ENCODE data around the gene CSRNP2. TPM values are rescaled to one million over a fixed set of nuclear protein-coding genes. Genes with fewer than 3 reads are reported as not detected.
A peak's percentile ranks its signal among the peaks of the same experiment; 100 is the strongest.

CSRNP2 gene
- total and polyA plus RNA-seq, 5 donors, result 13.2 to 24.9 (median 18.5) TPM

DNA sequence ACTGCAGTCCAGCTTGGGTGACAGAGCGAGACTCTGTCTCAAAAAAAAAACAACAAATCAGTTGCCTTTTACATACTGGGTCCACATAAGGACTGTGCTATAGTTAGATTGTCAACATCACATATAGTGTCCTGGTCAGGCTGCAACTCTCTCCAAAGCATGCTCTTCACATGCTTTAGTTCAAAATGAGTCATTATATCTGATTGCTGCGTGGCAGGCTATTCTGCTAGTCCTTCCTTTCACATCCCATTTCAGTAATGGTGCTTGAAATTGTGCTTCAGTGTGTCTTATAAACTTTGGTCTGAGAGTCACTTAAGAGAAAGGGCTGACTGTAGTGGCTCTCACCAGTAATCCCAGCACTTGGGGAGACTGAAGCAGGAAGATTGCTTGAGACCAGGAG, 28.3 kb downstream of the CSRNP2 start:
- H3K27me3 ChIP-seq (ENCODE audit: control insufficient read depth, insufficient read depth), result no peaks in the 10 kb centered on the region
- H3K4me1 ChIP-seq (ENCODE audit: control insufficient read depth, insufficient read depth, low read length), result no peaks in the 10 kb centered on the region
- ATAC-seq (no peak), DNase-seq (no peak)
- H3K4me3 ChIP-seq (ENCODE audit: low read length), result no peak overlapping the region
- intact Hi-C loops (cut with DNase I), result no loop called here
- no peaks in the 10 kb centered on the region for H3K9me3 ChIP-seq (ENCODE audit: control insufficient read depth, low read length)
- no peak overlapping the region for H3K27ac ChIP-seq (ENCODE audit: low read length)
- WGBS, result 90% methylated on average over 2 of the region's 2 CpGs

DNA sequence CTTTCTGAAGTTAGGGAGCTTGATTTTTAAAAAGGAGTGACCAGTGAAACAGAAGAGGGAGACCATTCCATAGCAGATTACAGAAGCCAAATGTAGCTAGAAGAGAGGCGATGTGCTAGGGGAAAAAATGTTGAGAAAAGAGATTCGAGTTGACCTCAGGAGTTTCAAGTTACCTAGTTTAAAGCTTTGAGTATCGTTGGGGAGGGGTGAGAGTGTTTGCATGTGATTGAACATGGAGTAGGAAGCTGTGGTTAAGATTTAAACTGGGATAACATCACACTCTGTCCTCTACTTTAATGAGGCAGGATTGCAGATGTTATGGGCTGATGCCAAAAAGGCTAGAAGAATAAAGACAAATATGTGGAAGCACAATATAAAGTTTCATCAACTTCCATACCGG, 31.6 kb downstream of the CSRNP2 start:
- 78% methylated on average over 4 of the region's 4 CpGs for WGBS
- no peaks in the 10 kb centered on the region for H3K9me3 ChIP-seq (ENCODE audit: control insufficient read depth, low read length)
- H3K4me3 ChIP-seq (ENCODE audit: low read length), result no peak overlapping the region
- H3K27ac ChIP-seq (ENCODE audit: low read length), result no peak overlapping the region
- no peaks in the 10 kb centered on the region for H3K4me1 ChIP-seq (ENCODE audit: control insufficient read depth, insufficient read depth, low read length)
- DNase-seq (no peak), ATAC-seq (no peak)
- no peaks in the 10 kb centered on the region for H3K27me3 ChIP-seq (ENCODE audit: control insufficient read depth, insufficient read depth)
- intact Hi-C loops (cut with DNase I), result no loop called here

DNA sequence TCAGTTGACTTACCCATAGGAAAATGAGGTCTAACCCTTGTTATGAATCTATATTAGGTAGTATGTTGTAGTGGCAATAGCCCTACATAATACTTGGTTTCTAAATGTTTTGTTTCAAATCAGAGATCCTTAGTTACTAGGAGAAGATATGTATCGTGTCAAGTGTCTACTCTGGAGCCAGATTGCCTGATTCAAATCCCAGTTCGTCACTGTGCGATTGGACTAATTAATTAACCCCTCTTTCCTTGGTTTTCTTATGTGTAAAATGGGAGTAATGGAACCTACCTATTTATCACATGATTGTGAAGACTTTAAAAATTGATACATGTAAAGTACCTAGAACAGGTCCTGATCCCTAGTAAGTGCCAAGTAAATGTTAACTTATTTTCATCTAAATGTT, 33.9 kb downstream of the CSRNP2 start:
- WGBS, result 63% methylated on average over 3 of the region's 3 CpGs
- H3K4me3 ChIP-seq (ENCODE audit: low read length), result peak overlapping the region; percentile 86
- H3K9me3 ChIP-seq (ENCODE audit: control insufficient read depth, low read length), result no peaks in the 10 kb centered on the region
- ATAC-seq (no peak), DNase-seq (no peak)
- intact Hi-C loops (cut with DNase I), result no loop called here
- H3K27me3 ChIP-seq (ENCODE audit: control insufficient read depth, insufficient read depth), result no peaks in the 10 kb centered on the region
- H3K4me1 ChIP-seq (ENCODE audit: control insufficient read depth, insufficient read depth, low read length), result no peaks in the 10 kb centered on the region
- no peak overlapping the region for H3K27ac ChIP-seq (ENCODE audit: low read length)

DNA sequence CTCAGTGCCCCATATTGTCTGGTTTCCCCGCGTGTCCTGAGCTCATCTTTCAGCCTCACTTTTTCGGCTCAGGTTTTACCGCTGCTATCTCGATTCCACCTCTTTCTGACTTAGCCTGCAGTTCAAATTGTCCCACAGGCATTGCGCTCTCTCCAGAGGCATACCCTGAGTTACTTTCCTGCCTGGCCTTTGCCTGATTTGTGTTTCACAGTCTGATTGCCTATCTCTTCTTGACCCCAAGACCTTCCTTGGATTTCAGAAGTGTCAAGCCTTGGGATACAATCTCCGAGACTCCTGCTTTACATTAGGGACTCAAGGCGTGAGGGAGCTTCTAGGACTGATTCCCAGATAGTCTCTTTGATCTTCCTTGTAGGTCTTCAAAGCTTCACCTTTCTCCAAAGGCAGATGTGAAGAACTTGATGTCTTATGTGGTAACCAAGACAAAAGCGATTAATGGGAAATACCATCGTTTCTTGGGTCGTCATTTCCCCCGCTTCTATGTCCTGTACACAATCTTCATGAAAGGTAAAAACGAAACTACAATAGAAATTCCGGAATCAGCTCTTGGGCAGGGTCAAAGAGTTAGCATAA, 34.6 kb downstream of the CSRNP2 start:
- 26% methylated on average over 14 of the region's 14 CpGs for WGBS
- Histone ChIP-seq H3K27me3 (ENCODE audit: control insufficient read depth, insufficient read depth) (no peaks in the 10 kb centered on the region), H3K27ac (ENCODE audit: low read length) (peak overlapping the region; percentile 95), H3K4me1 (ENCODE audit: control insufficient read depth, insufficient read depth, low read length) (no peaks in the 10 kb centered on the region), H3K4me3 (ENCODE audit: low read length) (peak overlapping the region; percentile 86), H3K9me3 (ENCODE audit: control insufficient read depth, low read length) (no peaks in the 10 kb centered on the region)
- intact Hi-C loops (cut with DNase I), result no loop called here
- no peak for ATAC-seq
- DNase-seq, result no peak

DNA sequence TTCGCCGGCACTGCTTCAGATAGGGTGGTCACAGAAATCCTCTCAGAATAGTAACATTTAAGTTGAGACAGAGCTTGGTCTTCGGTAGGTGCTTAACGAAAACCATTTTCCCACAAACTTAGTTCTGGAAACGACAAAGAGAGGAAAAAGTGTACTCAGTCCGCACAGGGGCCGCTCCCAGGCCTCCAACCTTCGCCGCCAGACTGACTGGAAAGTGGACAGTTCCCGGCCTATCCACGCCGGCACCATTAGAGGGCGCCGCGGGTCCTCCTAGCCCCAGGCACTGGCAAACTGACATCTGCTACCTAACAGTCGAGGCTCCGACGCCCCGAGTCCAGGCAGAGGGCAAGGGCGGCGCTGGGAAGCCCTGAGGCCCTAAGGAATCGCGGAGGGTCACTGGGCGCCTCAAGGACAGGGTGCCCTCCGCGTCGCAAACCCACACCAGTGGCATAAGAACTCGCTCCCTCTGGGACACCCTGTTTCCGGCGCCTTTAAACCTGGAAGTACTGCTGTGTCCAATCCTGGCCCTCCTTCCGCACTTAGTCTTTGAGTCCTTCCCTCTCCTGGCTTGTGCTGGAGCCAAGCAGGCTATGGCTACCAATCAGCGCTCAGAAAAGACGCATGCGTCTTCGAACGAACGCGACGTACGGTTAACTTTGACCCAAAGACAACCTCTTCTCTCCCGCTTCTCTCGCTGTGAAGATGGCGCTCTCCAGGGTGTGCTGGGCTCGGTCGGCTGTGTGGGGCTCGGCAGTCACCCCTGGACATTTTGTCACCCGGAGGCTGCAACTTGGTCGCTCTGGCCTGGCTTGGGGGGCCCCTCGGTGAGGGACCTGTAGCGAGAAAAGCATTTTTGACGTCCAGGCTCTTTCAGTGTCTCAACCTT, 35.5 kb downstream of the CSRNP2 start, which contains the start of gene LETMD1:
LETMD1 (plus strand) TSS at position 673 of the 886 bp plus-strand sequence; CDS start at position 703, 30 bp downstream.
- Histone ChIP-seq H3K27me3 (ENCODE audit: control insufficient read depth, insufficient read depth) (no peaks in the 10 kb centered on the region), H3K27ac (ENCODE audit: low read length) (peak within 1 kb of the TSS; percentile 98), H3K4me3 (ENCODE audit: low read length) (peak within 1 kb of the TSS; percentile 86), H3K9me3 (ENCODE audit: control insufficient read depth, low read length) (no peaks in the 10 kb centered on the region), H3K4me1 (ENCODE audit: control insufficient read depth, insufficient read depth, low read length) (no peaks in the 10 kb centered on the region)
- ATAC-seq, result peak; percentile 100
- peak; percentile 94 to 96 (median 95) for DNase-seq
- WGBS, result 4% methylated on average over 51 of the region's 51 CpGs
- intact Hi-C loops (cut with DNase I), result no loop called here

DNA sequence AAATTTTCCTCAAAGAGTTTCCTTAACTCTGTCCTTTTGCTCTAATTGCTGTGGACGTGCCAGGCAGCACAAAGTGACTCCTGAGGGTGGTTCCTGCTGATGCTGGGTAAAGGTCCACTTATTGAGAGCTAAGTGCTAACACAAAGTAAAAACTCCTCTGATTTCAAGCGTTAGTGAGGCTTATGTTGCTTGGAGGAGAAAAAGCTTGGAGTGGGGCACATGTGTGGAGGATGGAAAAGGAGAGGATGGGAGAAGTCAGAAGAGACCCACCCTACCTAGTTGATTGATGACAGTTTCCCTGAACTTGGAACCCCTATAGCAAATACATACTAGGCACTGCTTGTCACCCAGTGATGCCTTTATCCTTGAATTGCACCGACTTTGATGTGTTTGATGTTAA, 47.1 kb downstream of the CSRNP2 start:
- no peak for ATAC-seq
- 69% methylated on average over 3 of the region's 3 CpGs for WGBS
- Histone ChIP-seq H3K27me3 (ENCODE audit: control insufficient read depth, insufficient read depth) (no peaks in the 10 kb centered on the region), H3K9me3 (ENCODE audit: control insufficient read depth, low read length) (no peaks in the 10 kb centered on the region), H3K4me3 (ENCODE audit: low read length) (no peak overlapping the region), H3K4me1 (ENCODE audit: control insufficient read depth, insufficient read depth, low read length) (no peaks in the 10 kb centered on the region), H3K27ac (ENCODE audit: low read length) (no peak overlapping the region)
- intact Hi-C loops (cut with DNase I), result no loop called here
- no peak for DNase-seq

DNA sequence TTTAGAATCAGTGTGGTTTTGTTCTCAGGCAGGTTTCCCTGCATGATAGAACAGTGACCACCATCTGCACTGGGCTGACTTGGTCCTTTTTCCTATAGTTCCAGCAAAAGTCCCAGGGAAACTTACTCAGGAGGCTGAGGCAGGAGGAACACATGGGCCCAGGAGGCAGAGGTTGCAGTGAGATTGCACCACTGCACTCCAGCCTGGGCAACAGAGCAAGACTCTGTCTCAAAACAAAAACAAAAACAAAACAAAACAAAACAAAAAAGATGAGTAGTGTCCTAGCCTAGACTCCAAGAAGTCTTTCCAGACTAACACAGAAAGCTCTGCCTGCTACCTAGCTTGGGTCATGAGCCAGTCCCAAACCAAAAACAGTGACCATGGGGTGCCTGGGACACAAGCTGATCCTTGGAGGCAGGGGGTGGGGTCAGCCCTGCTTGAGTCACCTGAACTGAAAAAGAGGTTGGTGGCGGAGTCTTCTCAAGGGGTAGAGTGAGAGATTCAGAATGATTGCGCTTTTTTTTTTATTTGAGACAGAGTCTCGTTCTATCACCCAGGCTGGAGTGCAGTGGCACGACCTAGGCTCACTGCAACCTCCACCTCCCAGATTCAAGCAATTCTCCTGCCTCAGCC, 49.8 kb downstream of the CSRNP2 start:
- intact Hi-C loops (cut with DNase I), result no loop called here
- Histone ChIP-seq H3K4me3 (ENCODE audit: low read length) (no peak overlapping the region), H3K27ac (ENCODE audit: low read length) (no peak overlapping the region), H3K27me3 (ENCODE audit: control insufficient read depth, insufficient read depth) (no peaks in the 10 kb centered on the region), H3K4me1 (ENCODE audit: control insufficient read depth, insufficient read depth, low read length) (no peaks in the 10 kb centered on the region), H3K9me3 (ENCODE audit: control insufficient read depth, low read length) (no peaks in the 10 kb centered on the region)
- WGBS, result 91% methylated on average over 4 of the region's 4 CpGs
- no peak for DNase-seq
- ATAC-seq, result no peak

DNA sequence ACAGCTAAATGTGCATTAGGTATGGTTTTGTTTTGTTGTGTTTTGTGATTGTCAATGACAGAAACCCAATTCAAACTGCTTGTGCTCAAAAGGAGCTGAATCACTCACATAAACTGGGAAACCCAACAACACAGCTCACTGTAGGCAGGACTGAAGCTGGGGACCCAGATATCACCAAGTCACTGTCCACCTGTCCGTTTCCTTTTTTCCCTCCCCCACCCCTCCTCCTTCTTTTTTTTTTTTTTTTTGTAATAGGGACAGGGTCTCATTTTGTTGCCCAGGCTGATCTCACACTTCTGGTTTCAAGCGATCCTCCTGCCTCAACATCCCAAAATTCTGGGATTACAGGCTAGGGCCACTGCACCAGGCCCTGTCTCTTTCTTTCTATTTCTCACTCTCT, 50.3 kb downstream of the CSRNP2 start:
- Histone ChIP-seq H3K27me3 (ENCODE audit: control insufficient read depth, insufficient read depth) (no peaks in the 10 kb centered on the region), H3K4me1 (ENCODE audit: control insufficient read depth, insufficient read depth, low read length) (no peaks in the 10 kb centered on the region), H3K27ac (ENCODE audit: low read length) (no peak overlapping the region), H3K9me3 (ENCODE audit: control insufficient read depth, low read length) (no peaks in the 10 kb centered on the region), H3K4me3 (ENCODE audit: low read length) (no peak overlapping the region)
- DNase-seq, result no peak
- intact Hi-C loops (cut with DNase I), result no loop called here
- ATAC-seq, result no peak
- WGBS, result 72% methylated on average over 2 of the region's 2 CpGs

DNA sequence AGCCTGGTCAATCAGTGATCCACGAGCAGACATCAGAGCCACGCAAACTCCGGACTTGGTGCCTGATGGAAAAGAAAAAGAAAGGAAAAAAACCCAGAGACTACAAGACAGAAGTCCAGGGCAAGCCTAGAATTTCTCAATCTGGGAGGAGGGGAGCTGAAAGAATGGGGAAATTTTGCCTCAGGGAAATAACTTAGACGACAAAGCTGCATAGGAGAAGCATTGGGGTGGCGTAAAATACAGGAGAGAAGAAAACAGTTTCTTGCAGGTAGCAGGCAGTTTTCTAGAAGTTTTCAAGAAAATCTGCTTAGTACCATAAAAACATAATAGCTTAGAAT, 54.6 kb downstream of the CSRNP2 start:
- no peak overlapping the region for H3K4me3 ChIP-seq (ENCODE audit: low read length)
- no peaks in the 10 kb centered on the region for H3K27me3 ChIP-seq (ENCODE audit: control insufficient read depth, insufficient read depth)
- no peak overlapping the region for H3K27ac ChIP-seq (ENCODE audit: low read length)
- WGBS, result 65% methylated on average over 5 of the region's 5 CpGs
- intact Hi-C loops (cut with DNase I), result no loop called here
- DNase-seq, result no peak
- H3K4me1 ChIP-seq (ENCODE audit: control insufficient read depth, insufficient read depth, low read length), result no peaks in the 10 kb centered on the region
- no peaks in the 10 kb centered on the region for H3K9me3 ChIP-seq (ENCODE audit: control insufficient read depth, low read length)
- ATAC-seq, result no peak

DNA sequence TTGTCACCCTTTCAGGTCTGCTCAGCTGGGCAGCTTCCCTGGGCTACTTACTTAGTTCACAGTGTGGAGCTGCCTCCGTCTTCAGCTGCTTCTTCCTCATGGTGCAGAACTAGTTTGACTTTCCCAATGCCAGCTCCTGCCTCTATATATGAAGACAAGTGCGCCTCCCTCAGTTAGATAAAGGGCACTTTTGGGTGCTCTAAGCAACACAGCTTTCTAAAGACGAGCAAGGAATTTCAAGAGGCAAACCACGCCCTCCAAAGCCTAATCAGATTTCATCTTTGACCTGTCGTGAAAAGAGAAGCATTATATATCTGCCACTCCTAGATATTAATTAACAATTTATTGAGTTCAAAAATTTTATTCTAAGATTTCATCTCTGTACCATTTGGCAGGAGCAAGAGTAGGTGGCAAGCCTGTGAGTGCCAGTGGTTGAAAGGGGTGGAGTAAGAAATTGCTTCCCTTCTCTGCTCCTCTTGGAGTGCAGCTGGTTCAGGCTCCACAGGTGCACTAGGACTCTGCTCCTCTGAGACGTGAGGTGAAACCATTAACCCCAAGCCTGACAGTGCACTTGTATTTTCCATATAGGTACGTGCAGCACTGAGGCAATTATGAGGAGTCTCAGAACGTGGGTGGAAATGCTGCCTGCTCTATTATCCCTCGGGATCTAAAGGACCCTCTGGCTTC, 55.1 kb downstream of the CSRNP2 start:
- no peaks in the 10 kb centered on the region for H3K4me1 ChIP-seq (ENCODE audit: control insufficient read depth, insufficient read depth, low read length)
- H3K27ac ChIP-seq (ENCODE audit: low read length), result no peak overlapping the region
- WGBS, result 22% methylated on average over 9 of the region's 9 CpGs
- no peak overlapping the region for H3K4me3 ChIP-seq (ENCODE audit: low read length)
- DNase-seq (no peak), ATAC-seq (no peak)
- intact Hi-C loops (cut with DNase I), result no loop called here
- no peaks in the 10 kb centered on the region for H3K9me3 ChIP-seq (ENCODE audit: control insufficient read depth, low read length)
- no peaks in the 10 kb centered on the region for H3K27me3 ChIP-seq (ENCODE audit: control insufficient read depth, insufficient read depth)

DNA sequence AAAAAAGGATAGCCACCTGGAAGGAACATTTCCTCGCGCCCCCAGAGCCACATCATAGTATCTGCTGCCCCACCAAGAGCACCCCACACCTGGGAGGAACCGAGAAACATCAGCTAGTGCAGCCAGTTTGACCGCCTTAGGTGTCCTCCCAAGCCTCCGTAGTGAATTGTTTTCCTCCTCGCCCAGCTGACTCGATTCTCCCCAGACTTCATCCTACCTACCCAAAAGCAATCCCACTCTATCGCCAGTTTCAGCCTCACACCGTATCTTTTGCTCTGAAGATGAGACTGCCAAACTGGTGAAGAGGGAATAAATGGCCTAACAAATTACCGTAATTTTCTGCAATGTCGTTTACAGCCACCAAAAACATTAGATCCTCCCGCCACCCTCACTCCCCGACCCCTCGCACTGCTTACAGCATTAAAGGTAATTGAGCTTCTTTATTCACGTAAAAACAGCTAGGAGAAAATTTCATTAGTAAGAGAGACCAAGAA, 56.0 kb downstream of the CSRNP2 start:
- no peak for ATAC-seq
- intact Hi-C loops (cut with DNase I), result no loop called here

More for the DNA sequence above, 56.0 kb downstream of the CSRNP2 start:
- no peaks in the 10 kb centered on the region for H3K27me3 ChIP-seq (ENCODE audit: control insufficient read depth, insufficient read depth)
- 90% methylated on average over 15 of the region's 15 CpGs for WGBS
- no peaks in the 10 kb centered on the region for H3K9me3 ChIP-seq (ENCODE audit: control insufficient read depth, low read length)
- no peak overlapping the region for H3K4me3 ChIP-seq (ENCODE audit: low read length)
- DNase-seq, result no peak
- H3K27ac ChIP-seq (ENCODE audit: low read length), result no peak overlapping the region
- no peaks in the 10 kb centered on the region for H3K4me1 ChIP-seq (ENCODE audit: control insufficient read depth, insufficient read depth, low read length)
